GM21723 (cell line): ENCODE measurements around the gene CHRM2.

Experiments
- ATAC-seq: cut with Tn5 transposase; IDR thresholded peaks from one replicate; pipeline ENCODE4 v1.9.1; 2021; ENCODE audit warnings: mild to moderate bottlenecking, moderate library complexity; ENCODE audit not compliant: unreplicated experiment

The CHRM2 gene

DNA sequence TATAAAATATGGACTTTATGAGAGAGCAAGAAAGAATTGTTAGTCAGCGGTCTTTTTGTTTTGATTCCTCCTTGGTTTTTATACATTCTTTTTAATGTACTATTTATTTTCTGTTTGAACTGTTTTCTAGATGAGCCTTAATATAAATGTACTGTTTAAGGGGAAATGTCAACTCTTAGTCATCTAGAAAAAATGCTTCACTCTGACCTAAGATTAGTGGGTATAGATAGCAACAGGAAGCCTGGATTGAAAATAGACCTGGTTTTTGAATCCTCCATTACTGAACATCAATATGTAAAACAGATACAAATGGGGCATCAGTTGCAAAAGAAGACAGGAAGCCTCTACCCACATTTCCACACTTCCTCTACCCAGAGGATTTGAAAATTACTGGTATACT, 87.8 kb downstream of the CHRM2 start:
- ATAC-seq: no peak

DNA sequence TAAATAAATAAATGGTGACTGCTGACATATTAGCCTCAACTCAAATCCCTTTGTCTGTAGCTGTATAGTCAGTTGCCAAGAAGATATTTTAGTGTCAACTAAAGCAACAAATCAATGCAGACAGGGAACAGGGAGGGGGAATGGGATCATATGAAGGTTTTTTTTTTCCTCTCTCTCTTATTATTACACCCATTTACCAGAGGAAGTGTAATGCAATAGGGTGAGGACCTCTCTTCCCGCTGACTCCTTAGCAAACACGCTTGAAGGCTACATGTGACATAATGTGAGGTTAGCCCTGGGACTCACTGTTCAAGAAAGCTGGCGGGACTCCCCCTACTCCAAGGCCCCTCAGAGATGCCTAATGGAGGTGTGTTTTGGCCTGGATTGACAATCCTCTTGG, 88.2 kb downstream of the CHRM2 start:
- no peak for ATAC-seq

DNA sequence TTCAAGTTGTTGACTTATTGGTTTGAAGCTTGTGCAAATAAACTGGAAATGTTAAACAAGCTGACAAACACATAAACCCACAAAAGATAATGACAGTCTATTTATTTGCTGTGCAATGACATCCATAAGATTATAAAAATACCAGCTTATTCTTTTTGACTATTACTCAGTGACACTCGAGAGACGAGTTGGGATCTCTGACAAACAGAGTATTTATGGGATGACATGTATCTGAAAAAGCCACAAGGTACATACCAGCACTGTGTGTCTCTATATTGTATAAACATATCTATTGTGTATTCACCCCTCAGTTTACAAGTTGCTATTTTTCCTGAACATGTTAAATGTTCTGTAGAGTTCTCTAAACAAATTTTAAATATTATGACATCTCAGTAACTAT, 88.9 kb downstream of the CHRM2 start:
- no peak for ATAC-seq

DNA sequence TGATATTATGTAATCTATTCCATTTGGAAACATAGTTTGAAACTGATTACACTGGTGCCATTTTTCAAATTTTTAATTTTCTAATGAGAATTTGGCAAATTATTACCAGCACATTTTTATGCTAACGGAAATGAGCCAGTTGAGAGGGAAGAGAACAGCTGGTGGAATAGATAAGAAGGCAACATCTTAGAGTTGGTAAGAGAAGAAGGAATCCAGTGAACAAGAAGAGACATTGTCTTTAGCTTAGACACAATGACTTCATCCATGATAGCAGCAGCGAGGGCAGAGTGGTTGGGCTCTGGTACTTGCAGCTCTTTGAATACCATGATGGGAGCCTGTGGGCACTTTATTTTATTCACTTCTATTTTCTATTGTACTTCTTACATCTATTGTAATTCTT, 89.6 kb downstream of the CHRM2 start:
- no peak for ATAC-seq

DNA sequence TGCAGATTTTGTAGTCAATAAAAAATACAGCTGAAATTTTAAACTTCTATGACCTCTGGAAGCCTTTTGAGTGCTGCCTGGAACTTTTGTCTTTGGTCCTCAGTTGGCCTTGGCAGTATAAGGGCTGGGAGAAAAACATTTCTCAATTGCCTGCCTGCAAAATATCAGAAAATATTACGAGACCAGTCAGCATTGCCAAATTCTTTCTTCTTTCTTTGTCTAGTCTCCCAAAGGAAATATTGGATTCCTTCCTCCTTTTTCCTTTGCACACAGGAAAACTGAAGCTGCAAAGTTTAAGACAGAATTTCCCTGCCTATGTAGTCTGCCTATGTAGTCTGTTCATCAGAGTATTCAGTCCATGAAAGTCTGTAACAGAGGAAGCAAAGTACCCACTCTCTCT, 95.9 kb downstream of the CHRM2 start:
- no peak for ATAC-seq

DNA sequence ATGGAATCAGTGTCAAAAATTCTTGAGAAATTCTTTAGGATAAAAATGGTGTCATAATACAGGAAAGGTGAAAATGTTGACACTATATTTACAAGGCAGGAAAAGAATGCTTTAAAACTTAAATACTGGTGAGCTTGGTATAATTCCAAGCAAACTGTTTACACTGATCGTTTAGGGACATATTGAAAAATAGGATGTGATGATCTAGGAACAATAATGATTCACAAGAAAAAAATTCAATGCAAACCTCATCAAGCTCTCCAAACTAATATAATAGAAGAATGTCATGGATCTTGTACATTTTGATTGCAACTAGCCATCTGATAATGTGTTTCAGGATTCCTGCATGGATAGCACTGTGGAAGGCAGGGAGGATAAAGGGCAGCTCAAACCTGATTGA, 98.4 kb downstream of the CHRM2 start:
- no peak for ATAC-seq

DNA sequence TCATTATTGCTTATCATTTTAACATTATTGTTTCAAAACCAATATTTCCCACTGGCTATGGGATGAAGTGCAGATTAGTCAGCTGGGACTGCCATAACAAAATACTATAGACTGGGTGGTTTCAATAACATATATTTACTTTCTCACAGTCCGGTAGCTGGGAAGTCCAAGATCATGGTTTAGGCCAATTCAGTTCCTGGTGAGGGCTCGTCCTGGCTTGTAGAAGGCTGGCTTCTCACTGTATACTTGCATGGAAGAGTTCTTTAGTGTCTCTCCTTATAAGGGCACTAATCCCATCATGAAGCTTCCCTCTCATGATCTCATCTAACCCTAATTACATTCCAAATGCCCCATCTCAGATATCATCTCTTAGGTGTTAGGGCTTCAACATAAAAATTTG, 101.3 kb downstream of the CHRM2 start:
- ATAC-seq: no peak

DNA sequence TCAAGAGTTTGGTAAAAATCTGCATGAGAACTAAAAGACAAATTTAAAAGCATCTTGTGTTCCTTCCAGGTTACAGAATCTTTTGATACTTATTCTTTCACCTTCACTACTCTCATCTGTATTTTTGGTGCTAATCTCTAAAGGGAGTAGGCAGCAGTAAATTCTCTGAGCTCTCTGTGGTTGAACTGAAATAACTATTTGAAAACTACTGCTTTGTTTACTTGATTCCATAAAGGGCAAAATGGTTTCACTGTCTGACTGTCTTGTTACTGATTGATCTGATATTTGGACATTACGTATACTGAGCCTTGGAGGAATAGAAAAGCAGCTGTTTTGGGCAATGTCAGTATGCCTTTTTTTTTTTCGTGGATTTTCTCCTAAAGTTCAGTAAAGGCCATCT, 103.3 kb downstream of the CHRM2 start:
- ATAC-seq: no peak

DNA sequence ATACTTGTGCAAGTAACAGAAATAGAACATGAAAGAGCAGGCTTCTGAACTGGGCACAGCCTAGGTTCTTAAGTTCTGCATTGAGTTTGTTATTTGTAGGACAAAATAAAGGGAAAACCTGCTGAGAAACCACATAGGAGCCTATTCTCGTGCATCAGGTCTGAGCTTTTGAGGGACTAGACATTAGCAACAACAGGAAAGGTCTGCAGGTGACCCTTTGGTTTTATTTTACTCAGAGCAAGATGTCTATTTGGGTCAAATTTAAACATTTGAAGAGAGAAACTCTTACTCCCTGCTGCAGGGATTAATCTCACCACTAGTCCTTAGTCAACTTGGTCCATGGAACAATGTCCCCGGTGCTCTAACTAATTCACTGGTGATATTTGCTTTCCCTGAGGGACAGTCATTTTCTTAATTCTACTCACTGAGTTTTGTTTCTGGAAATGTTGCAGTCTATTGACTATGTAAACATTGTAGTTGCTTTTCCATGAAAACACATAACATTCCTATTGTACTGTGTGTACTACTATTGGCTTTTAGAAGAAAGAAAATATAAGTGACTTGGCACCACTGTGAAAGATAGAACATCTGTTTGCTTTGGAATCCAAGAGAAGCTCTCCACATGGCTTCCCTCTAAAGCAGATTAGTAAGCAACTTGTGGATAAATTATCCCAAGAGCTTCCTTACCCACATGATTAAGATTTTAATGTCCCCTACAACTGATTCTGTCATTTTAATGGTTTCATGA, 108.2 kb downstream of the CHRM2 start:
- ATAC-seq: no peak

DNA sequence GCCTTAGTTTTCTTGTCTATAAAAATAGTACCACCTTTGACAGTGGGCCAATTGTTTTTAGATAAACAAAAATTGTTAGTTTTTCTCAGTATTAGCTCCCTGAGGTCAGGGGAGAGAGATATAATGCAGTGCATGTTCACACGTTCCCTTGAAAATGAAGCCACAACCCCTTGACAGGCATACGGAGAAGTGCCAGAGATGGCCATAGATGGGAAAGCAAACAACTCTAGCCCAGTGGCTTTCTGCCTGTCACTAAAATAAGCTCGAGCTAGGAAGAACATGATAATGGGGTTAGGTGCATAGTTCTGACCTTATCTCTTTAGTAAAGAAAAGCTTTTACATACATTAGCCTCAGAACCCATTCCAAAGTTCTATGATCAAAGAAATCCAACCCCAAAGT, 124.9 kb downstream of the CHRM2 start:
- ATAC-seq: no peak

DNA sequence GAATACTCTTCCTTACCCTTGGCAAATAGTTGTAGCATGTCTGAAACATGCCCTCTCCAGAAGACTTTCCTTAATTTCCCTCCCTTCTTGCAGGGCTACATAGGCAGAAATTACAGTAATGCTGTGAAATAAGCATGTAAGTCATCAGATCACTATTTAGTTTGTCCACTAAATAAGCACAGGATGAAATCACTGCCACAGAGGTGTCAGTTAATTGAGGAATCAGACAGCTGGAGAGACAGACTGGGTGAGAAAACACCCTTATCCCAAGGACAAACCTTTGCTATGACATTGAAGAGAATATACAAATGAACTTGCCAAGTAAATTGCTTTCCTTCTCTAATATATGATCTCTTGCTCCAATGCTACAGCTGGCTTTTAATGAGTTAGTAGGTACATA, 129.3 kb downstream of the CHRM2 start:
- ATAC-seq: no peak

DNA sequence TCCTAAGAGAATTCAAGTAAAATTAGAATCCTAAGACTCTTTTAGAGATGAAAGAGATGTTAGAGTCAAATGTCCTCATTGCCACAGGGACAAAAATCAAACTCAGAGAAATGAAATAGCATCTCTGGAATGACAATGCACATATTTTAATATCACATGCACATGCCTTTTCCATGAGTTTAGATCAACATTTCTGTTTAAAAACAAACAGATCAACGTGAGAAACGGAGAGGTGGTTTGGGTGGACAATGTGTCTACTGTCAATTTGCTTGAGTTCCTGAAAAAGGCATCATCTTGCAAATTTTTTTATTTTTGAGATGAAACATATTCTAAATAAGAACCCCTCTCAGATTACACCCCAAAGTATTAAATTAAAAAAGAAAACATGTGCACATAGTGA, 130.0 kb downstream of the CHRM2 start:
- no peak for ATAC-seq

DNA sequence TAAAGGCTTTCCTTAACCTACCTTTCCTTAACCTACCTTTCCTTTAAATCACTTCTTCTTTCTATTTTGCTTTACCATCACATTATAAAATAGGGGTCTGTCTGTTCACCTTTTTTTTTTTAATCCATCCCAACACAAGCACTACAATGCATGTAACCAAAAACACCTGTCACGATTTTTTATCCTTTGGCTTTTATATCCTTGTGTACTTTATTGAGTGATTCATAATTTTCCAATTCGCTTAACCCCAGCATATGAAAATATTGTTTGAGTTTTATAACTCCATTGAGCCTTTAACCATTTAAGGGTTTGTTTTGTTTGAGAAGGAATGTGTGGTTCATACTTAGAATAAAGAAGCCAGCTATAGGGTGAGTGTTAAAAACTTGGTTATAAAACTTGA, 132.2 kb downstream of the CHRM2 start:
- ATAC-seq: no peak

DNA sequence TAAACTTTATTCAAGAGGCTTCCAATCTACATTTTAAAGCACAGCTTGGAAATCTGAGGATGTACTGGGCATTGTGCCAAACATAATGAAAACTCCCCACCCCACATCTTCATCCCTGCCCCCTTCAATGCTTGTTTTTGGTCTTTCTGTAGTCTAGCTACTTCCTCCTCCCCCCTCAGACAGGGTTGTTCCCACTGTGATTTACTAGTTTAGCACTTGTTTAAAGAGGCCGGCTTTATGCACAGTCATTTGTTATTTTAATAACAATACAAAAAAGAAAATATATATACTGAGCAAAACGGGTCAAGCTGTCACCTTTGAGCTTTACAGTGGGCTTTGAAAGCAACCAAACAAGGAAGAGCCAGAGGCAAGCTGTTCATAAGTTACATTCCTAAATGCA, 132.6 kb downstream of the CHRM2 start:
- ATAC-seq: no peak

DNA sequence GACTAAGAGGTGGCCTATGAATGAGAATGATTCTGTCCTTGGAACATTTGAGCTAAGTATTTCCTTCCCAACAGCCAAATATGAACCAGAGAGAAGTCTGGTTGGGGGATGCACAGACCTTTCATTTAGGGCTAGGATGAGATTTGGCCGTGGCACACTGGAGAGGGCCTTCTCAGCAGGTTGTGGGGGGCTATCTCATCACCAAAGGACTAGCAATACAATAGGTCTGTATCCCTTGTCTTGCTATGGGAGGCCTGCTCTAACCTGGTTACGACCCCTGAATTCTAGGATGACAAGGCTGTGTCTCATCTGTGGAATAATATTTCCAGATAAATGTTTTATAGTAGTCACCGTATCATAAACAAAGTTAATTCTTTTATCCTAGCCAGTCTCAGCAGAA, 133.0 kb downstream of the CHRM2 start:
- no peak for ATAC-seq

DNA sequence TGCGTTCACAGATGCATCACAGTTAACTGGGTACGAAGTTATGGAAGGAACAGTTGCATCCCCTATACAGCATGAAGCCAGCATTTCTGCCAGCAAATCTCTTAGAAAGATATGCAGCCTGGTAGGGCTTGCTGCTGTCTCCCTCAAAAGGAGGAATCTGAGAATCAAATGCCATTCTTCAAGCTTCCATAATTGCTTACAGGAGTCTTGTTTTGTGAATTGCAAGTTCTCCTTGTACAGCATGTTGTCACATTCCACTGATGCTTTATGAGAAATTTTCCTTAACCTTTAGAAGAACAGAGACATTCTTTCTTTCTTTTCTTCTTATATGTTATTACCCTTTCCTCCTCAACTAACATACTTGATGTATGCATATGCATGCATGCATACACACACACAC, 134.6 kb downstream of the CHRM2 start:
- no peak for ATAC-seq

DNA sequence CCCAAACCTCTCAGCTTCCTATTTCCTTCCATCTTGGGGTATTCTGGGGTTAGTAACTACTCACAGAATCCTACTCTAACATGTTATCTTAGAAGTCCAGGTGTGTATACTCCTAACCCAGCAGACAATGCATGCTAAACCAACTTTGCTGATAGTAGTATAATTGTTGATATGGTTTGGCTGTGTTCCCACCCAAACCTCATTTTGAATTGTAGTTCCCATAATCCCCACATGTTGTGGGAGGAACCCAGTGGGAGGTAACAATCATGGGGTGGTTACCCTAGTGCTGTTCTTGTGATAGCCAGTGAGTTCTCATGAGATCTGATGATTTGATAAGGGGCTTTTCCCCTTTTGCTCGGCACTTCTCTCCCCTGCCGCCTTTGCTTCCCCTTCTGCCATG, 135.1 kb downstream of the CHRM2 start:
- no peak for ATAC-seq

DNA sequence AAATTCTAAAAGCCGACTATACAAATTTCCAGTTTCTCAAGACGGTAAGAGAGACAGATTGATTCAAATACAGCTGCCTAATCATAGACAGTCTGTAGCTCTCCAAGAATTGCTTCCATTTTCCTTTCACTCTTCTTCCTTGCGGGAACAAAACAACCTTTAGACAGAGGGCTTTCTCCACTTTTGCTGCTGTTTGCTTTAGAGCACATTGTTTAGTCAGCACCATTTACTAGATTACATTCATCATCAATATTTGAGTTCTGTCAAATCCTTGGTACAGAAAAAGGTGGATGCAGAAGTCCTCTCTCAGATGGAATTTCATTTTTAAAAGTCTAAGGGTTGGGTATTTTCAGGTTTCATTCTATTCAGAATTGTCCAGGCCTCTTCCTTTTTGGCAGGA, 137.4 kb downstream of the CHRM2 start:
- ATAC-seq: no peak

DNA sequence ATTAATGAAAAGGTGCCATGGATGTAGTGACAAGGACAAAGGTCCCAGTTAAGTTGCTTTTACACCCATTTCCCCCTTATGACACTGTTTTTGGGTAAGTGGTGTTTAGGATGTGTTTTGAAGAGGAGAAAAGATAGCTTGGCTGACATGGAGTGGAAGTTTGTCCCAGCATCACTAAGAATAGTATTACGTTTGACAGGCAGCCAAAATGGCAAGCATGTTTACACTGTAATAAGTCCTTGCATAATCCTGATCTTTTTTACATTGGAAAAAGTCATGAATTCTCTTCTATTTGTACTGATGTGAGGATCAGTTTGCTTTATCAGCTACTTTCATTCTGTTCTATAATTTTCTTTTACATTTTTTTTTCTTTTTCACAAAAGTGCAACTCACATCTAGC, 137.8 kb downstream of the CHRM2 start:
- ATAC-seq: no peak

DNA sequence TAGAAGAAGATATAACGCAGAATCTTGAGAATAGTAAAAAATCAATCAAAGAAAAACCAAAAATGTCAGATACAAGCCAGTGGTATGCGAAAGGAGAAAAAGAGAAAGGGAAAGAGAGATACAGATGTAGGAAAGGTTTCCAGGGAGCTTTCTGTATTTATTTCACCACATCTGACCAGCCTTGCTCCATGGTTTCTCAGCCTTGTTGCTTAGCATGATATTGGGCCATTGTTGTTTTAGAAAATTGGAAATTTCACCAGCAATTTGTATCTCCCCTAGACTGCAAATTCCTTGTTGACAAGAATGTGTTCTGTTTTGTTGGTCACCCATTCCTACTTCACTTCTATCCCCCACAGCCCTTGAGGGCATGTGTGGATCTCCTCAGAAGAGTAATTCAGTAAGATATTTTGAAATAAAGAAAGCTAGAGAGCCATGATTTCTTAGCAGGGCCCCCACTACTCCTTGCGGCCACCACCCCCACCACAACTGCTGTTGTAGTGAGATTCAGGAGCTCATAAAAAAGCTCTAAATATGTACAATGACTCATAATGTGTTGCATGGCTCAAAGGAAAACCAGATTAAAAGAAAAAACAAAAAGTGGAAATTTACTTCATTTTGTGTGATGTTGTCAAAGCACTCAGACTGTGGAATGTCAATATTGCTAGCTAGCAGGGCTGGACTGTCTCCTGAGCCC, 138.7 kb downstream of the CHRM2 start:
- no peak for ATAC-seq

DNA sequence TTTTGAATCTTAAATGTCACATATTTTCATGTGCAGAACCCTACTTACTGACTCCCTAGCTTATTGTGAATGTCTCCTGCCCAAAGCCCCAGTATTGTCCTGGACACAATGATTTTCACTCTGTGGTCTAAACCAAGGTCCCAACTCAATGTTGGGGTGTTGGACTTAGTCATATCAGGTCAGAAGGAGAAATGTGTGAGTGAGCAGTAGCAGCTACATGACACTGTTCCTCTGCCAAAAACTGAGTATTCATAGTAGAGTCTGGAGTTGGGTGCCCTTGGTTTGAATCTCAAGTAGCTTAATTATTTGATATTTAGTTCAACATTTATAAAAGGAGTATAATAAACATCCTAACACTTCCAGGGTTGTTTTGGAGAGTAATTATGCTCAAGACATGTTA, 141.0 kb downstream of the CHRM2 start:
- ATAC-seq: no peak

DNA sequence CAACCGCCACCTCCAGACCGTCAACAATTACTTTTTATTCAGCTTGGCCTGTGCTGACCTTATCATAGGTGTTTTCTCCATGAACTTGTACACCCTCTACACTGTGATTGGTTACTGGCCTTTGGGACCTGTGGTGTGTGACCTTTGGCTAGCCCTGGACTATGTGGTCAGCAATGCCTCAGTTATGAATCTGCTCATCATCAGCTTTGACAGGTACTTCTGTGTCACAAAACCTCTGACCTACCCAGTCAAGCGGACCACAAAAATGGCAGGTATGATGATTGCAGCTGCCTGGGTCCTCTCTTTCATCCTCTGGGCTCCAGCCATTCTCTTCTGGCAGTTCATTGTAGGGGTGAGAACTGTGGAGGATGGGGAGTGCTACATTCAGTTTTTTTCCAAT, 146.6 kb downstream of the CHRM2 start:
- ATAC-seq: no peak

DNA sequence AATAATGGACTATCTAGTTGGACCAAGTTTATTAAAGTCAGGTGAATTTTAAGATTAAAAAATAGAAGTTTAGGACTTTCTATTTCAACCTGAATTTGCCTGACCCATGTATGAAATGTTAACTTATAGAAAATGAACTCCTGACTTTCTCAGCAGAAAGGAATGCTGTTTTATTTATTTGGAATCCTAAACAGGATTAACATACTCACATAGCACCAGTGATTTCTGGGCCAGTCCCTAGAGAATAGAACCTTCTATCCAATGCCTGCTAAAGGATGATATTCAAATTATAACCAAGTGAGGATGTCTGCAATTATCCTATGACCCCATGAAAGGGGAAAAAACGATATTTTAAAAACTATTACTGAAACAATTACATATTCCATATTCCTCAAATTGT, 148.8 kb downstream of the CHRM2 start:
- no peak for ATAC-seq
